Glutamatergic neuron (in vitro differentiated cells): ENCODE data around the gene PLSCR3. TPM values are rescaled to one million over a fixed set of nuclear protein-coding genes. Genes with fewer than 3 reads are reported as not detected.

Experiments used
- DNase-seq: peaks from one replicate; pipeline ENCODE4 v3.0.0; 2022
- H3K27ac Mint-ChIP-seq: one replicate; pipeline ENCODE4 v1.8.0; 2020; ENCODE audit warnings: mild to moderate bottlenecking, mixed read lengths, inconsistent platforms; ENCODE audit not compliant: unreplicated experiment
- H3K27me3 Mint-ChIP-seq: one replicate; pipeline ENCODE4 v1.8.0; 2020; ENCODE audit warnings: mild to moderate bottlenecking, moderate library complexity, mixed read lengths, inconsistent platforms; ENCODE audit not compliant: unreplicated experiment
- H3K36me3 Mint-ChIP-seq: one replicate; pipeline ENCODE4 v1.8.0; 2020; ENCODE audit warnings: mild to moderate bottlenecking, mixed read lengths, inconsistent platforms; ENCODE audit not compliant: unreplicated experiment
- H3K4me1 Mint-ChIP-seq: one replicate; pipeline ENCODE4 v1.8.0; 2020; ENCODE audit warnings: mild to moderate bottlenecking, low read depth, mixed read lengths, inconsistent platforms; ENCODE audit not compliant: unreplicated experiment
- H3K4me3 Mint-ChIP-seq: one replicate; pipeline ENCODE4 v1.8.0; 2020; ENCODE audit warnings: mild to moderate bottlenecking, mixed read lengths, inconsistent platforms; ENCODE audit not compliant: unreplicated experiment
- H3K9me3 Mint-ChIP-seq: one replicate; pipeline ENCODE4 v1.8.0; 2020; ENCODE audit warnings: mild to moderate bottlenecking, moderate library complexity, mixed read lengths, inconsistent platforms; ENCODE audit not compliant: unreplicated experiment
- CTCF ChIP-seq: fragments of 200-600 bp; sonication (generic); IDR thresholded peaks from one replicate; pipeline ENCODE4 v1.5.0; 2021; ENCODE audit not compliant: partially characterized antibody, unreplicated experiment
- total RNA-seq: library from RNA; stranded (reverse); fragmentation: NEBNext Ultra II Directional; extraction: Animal tissue kit (Norgen Biotek cat#: 25700); gene quantifications from one replicate; pipeline ENCODE4 v1.2.1, GENCODE V29; 2021; ENCODE audit not compliant: unreplicated experiment

PLSCR3 gene
- total RNA-seq, 1 donor from 2014 or later, result 78.1 TPM

GRCh38 chr17:7404737-7405349 lies 10.5 kb upstream of the PLSCR3 start:
- Mint-ChIP-seq H3K4me1 (peaks cover 16% of the 10 kb centered on the region), H3K4me3 (peak overlapping the region; percentile 85), H3K27me3 (peaks cover 12% of the 10 kb centered on the region), H3K36me3 (peaks cover 10% of the 10 kb centered on the region), H3K9me3 (peaks cover 11% of the 10 kb centered on the region), H3K27ac (peak overlapping the region; percentile 92)
- DNase-seq, result peak; percentile 75
- peak; percentile 13 for TF ChIP-seq CTCF

- TF ChIP-seq CTCF, result no peak
- Mint-ChIP-seq H3K36me3 (peaks cover 3% of the 10 kb centered on the region), H3K27ac (peak within 1 kb of the TSS; percentile 92), H3K27me3 (peaks cover 10% of the 10 kb centered on the region), H3K9me3 (peaks cover 10% of the 10 kb centered on the region), H3K4me3 (peak within 1 kb of the TSS; percentile 85), H3K4me1 (peaks cover 10% of the 10 kb centered on the region)
- DNase-seq, result peak; percentile 96
Measured at GRCh38 chr17:7403977-7404736, 9.8 kb upstream of the PLSCR3 start, which contains the start of gene TMEM256. TSS of gene TMEM256 (minus strand) at chr17:7404097. CDS start at chr17:7404084, 13 bp downstream.

- no peak for TF ChIP-seq CTCF
- peak overlapping the region; percentile 85 for H3K4me3 Mint-ChIP-seq
- H3K27me3 Mint-ChIP-seq, result peaks cover 7% of the 10 kb centered on the region
- H3K9me3 Mint-ChIP-seq, result peaks cover 10% of the 10 kb centered on the region
- peaks cover 10% of the 10 kb centered on the region for H3K4me1 Mint-ChIP-seq
- peak overlapping the region; percentile 92 for H3K27ac Mint-ChIP-seq
- DNase-seq, result no peak
- no peaks in the 10 kb centered on the region for H3K36me3 Mint-ChIP-seq
Measured at GRCh38 chr17:7403727-7403976, 9.3 kb upstream of the PLSCR3 start.

- H3K9me3 Mint-ChIP-seq, result peaks cover 10% of the 10 kb centered on the region
- peaks cover 7% of the 10 kb centered on the region for H3K27me3 Mint-ChIP-seq
- peak; percentile 85 for DNase-seq
Measured at GRCh38 chr17:7403043-7403726, 8.9 kb upstream of the PLSCR3 start.

More at GRCh38 chr17:7403043-7403726, 8.9 kb upstream of the PLSCR3 start:
- peak overlapping the region; percentile 85 for H3K4me3 Mint-ChIP-seq
- H3K27ac Mint-ChIP-seq, result peak overlapping the region; percentile 92
- TF ChIP-seq CTCF, result no peak
- no peaks in the 10 kb centered on the region for H3K36me3 Mint-ChIP-seq
- H3K4me1 Mint-ChIP-seq, result peaks cover 10% of the 10 kb centered on the region
